Measurements from ENCODE around the gene IPCEF1.

The IPCEF1 gene

GRCh38 chr6:154292066-154292465 is 64.5 kb downstream of the IPCEF1 start:
- no peak for TF ChIP-seq CTCF (conservative IDR thresholded peaks at IDR 0.05)
- no peak overlapping the region for H3K27ac ChIP-seq

- no peak overlapping the region for H3K27ac ChIP-seq
- no peak for TF ChIP-seq CTCF (conservative IDR thresholded peaks at IDR 0.05)
These were observed 66.6 kb downstream of the IPCEF1 start for GRCh38 chr6:154289818-154290508.

- TF ChIP-seq CTCF (conservative IDR thresholded peaks at IDR 0.05): no peak
- no peak overlapping the region for H3K27ac ChIP-seq
These were observed 70.8 kb downstream of the IPCEF1 start for GRCh38 chr6:154285826-154286225.

GRCh38 chr6:154284313-154284853 is 72.2 kb downstream of the IPCEF1 start:
- no peak overlapping the region for H3K27ac ChIP-seq
- no peak for TF ChIP-seq CTCF (conservative IDR thresholded peaks at IDR 0.05)

- H3K27ac ChIP-seq: no peak overlapping the region
- TF ChIP-seq CTCF (conservative IDR thresholded peaks at IDR 0.05): no peak
These were observed 76.1 kb downstream of the IPCEF1 start for GRCh38 chr6:154280521-154280920.

GRCh38 chr6:154277629-154278017 is 79.0 kb downstream of the IPCEF1 start:
- no peak overlapping the region for H3K27ac ChIP-seq
- TF ChIP-seq CTCF (conservative IDR thresholded peaks at IDR 0.05): peak; percentile 42

- peak; percentile 79 for TF ChIP-seq CTCF (conservative IDR thresholded peaks at IDR 0.05)
These were observed 79.6 kb downstream of the IPCEF1 start for GRCh38 chr6:154276810-154277628.

More at GRCh38 chr6:154276810-154277628, 79.6 kb downstream of the IPCEF1 start:
- no peak overlapping the region for H3K27ac ChIP-seq

Data from VCaP (cell line).